HEK293 (cell line): ENCODE measurements around the gene FHL2.

Source experiments
- CTCF ChIP-seq: fragments of 450-650 bp; formaldehyde crosslinking; IDR thresholded peaks from 2 replicates; pipeline ENCODE4 v1.5.1; 2016; ENCODE audit warnings: missing biosample characterization, missing genetic modification characterization
- ELK4 ChIP-seq: IDR thresholded peaks from 2 replicates; pipeline ENCODE4 v1.6.1; 2011; ENCODE audit warnings: mild to moderate bottlenecking, low read depth, low read length, borderline replicate concordance
- ZBTB8A ChIP-seq: fragments of 450-650 bp; formaldehyde crosslinking; IDR thresholded peaks from 2 replicates; pipeline ENCODE4 v1.5.1; 2016; ENCODE audit warnings: missing biosample characterization, missing genetic modification characterization
- ZNF174 ChIP-seq: fragments of 450-650 bp; formaldehyde crosslinking; IDR thresholded peaks from 2 replicates; pipeline ENCODE4 v1.5.0; 2017; ENCODE audit warnings: missing biosample characterization, mild to moderate bottlenecking, missing genetic modification characterization
- ZNF274 ChIP-seq, 2 experiments: fragments of 200-500 bp in 1 of 2; fragments of 450-650 bp in 1 of 2; sonication (Bioruptor generic) in 1 of 2; formaldehyde crosslinking in 1 of 2; IDR thresholded peaks; 2 replicates each; pipeline versions ENCODE4 v1.5.1 to v1.6.1; 2014 to 2016; ENCODE audit warnings: borderline replicate concordance in 1 of 2, inconsistent platforms in 1 of 2, low read length in 1 of 2, missing biosample characterization in 1 of 2, missing genetic modification characterization in 1 of 2
- ZNF362 ChIP-seq: fragments of 450-650 bp; formaldehyde crosslinking; IDR thresholded peaks from 2 replicates; pipeline ENCODE4 v1.5.1; 2016; ENCODE audit warnings: missing biosample characterization, missing genetic modification characterization

- TF ChIP-seq ZNF274 (IDR thresholded peaks at IDR 0.05; ENCODE audit: low read length) (no peak), ZNF274 (tag by site-specific recombination; IDR thresholded peaks at IDR 0.05; ENCODE audit: borderline replicate concordance) (no peak), ZNF362 (tag by site-specific recombination) (no peak), ZBTB8A (tag by site-specific recombination) (no peak), CTCF (tag by site-specific recombination) (no peak), ZNF174 (tag by site-specific recombination) (no peak), ELK4 (no peak)
Observed at GRCh38 chr2:105376010-105376409, 22.8 kb downstream of the FHL2 start.
